GM12878 (cell line): ENCODE measurements around the gene PCBP1. TPM values are rescaled to one million over a fixed set of nuclear protein-coding genes. Genes with fewer than 3 reads are reported as not detected.

Experiments
- CREM ChIP-seq: IDR thresholded peaks from 2 replicates; pipeline ENCODE4 v1.6.1; 2014; ENCODE audit warnings: antibody characterized with exemption, low read depth
- HDGF ChIP-seq: fragments of 450-650 bp; IDR thresholded peaks from 2 replicates; pipeline ENCODE4 v1.6.1; 2016; ENCODE audit warnings: antibody characterized with exemption
- IKZF1 ChIP-seq: fragments of 450-650 bp; conservative IDR thresholded peaks from 2 replicates; pipeline ENCODE4 v1.6.1; 2017; ENCODE audit warnings: antibody characterized with exemption, mild to moderate bottlenecking
- RELA ChIP-seq: fragments of 450-650 bp; IDR thresholded peaks from 2 replicates; pipeline ENCODE4 v1.8.0; 2014; ENCODE audit warnings: borderline replicate concordance; ENCODE audit not compliant: partially characterized antibody
- RUNX3 ChIP-seq: IDR thresholded peaks from 2 replicates; pipeline ENCODE4 v1.6.1; 2012; ENCODE audit warnings: low read length, inconsistent platforms
- SREBF1 ChIP-seq: IDR thresholded peaks from 2 replicates; pipeline ENCODE4 v1.6.1; 2012; ENCODE audit warnings: mild to moderate bottlenecking, low read length
- SREBF2 ChIP-seq: IDR thresholded peaks from 2 replicates; pipeline ENCODE4 v1.6.1; 2012; ENCODE audit warnings: mild to moderate bottlenecking, low read length
- TBL1XR1 ChIP-seq: IDR thresholded peaks from 2 replicates; pipeline ENCODE4 v1.6.1; 2012; ENCODE audit warnings: low read depth, low read length, improper control_type of control experiment
- polyA plus RNA-seq, 11 experiments: library from polyadenylated mRNA; depleted of rRNA in 4 of 11; unstranded in 6 of 11; stranded (reverse) in 5 of 11; fragments of >200 nt; fragmentation: Nextera tagmentation in 4 of 11; fragmentation: Illumina TruSeq in 1 of 11; extraction: Ambion mirVana in 4 of 11; extraction: Trizol in 1 of 11; gene quantifications; 1 replicate in 1 of 11; 2 replicates in 10 of 11; pipeline versions ENCODE4 v1.2.1 to v1.2.3, GENCODE V29; 2011 to 2016; ENCODE audit warnings: inconsistent platforms in 2 of 11, missing spikeins in 2 of 11, low read depth in 1 of 11
- total RNA-seq, 4 experiments: library from RNA; depleted of rRNA in 3 of 4; stranded (reverse); fragments of >200 nt in 3 of 4; fragmentation: Illumina TruSeq in 1 of 4; extraction: Trizol in 1 of 4; gene quantifications; 2 replicates each; pipeline versions ENCODE4 v1.2.1 to v1.2.3, GENCODE V29; 2013 to 2021
- TF ChIP-seq, protein P1 (sequence below): fragments of 450-650 bp; IDR thresholded peaks from 2 replicates; pipeline ENCODE4 v1.6.1; 2017; ENCODE audit warnings: mild to moderate bottlenecking, moderate library complexity
- TF ChIP-seq, protein P2 (sequence below): fragments of 450-650 bp; IDR thresholded peaks from 2 replicates; pipeline ENCODE4 v1.6.1; 2017; ENCODE audit warnings: mild to moderate bottlenecking, moderate library complexity

PCBP1 gene
- total and polyA plus RNA-seq, 10 of the 15 experiments (the other 5 are each of a cell fraction or from before 2014, with no cell fraction given) = 24.4 to 494 (median 130) TPM

- TF ChIP-seq, protein P1, sequence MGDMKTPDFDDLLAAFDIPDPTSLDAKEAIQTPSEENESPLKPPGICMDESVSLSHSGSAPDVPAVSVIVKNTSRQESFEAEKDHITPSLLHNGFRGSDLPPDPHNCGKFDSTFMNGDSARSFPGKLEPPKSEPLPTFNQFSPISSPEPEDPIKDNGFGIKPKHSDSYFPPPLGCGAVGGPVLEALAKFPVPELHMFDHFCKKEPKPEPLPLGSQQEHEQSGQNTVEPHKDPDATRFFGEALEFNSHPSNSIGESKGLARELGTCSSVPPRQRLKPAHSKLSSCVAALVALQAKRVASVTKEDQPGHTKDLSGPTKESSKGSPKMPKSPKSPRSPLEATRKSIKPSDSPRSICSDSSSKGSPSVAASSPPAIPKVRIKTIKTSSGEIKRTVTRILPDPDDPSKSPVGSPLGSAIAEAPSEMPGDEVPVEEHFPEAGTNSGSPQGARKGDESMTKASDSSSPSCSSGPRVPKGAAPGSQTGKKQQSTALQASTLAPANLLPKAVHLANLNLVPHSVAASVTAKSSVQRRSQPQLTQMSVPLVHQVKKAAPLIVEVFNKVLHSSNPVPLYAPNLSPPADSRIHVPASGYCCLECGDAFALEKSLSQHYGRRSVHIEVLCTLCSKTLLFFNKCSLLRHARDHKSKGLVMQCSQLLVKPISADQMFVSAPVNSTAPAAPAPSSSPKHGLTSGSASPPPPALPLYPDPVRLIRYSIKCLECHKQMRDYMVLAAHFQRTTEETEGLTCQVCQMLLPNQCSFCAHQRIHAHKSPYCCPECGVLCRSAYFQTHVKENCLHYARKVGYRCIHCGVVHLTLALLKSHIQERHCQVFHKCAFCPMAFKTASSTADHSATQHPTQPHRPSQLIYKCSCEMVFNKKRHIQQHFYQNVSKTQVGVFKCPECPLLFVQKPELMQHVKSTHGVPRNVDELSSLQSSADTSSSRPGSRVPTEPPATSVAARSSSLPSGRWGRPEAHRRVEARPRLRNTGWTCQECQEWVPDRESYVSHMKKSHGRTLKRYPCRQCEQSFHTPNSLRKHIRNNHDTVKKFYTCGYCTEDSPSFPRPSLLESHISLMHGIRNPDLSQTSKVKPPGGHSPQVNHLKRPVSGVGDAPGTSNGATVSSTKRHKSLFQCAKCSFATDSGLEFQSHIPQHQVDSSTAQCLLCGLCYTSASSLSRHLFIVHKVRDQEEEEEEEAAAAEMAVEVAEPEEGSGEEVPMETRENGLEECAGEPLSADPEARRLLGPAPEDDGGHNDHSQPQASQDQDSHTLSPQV = no peak
- TF ChIP-seq RUNX3 (peak; percentile 16; the same call in 1 of the 2 replicates), TBL1XR1 (no peak), RELA (peak; percentile 38), SREBF1 (no peak), CREM (no peak), SREBF2 (no peak), HDGF (peak; percentile 57; the same call in 1 of the 2 replicates), IKZF1 (peak; percentile 91)
- TF ChIP-seq, protein P2, sequence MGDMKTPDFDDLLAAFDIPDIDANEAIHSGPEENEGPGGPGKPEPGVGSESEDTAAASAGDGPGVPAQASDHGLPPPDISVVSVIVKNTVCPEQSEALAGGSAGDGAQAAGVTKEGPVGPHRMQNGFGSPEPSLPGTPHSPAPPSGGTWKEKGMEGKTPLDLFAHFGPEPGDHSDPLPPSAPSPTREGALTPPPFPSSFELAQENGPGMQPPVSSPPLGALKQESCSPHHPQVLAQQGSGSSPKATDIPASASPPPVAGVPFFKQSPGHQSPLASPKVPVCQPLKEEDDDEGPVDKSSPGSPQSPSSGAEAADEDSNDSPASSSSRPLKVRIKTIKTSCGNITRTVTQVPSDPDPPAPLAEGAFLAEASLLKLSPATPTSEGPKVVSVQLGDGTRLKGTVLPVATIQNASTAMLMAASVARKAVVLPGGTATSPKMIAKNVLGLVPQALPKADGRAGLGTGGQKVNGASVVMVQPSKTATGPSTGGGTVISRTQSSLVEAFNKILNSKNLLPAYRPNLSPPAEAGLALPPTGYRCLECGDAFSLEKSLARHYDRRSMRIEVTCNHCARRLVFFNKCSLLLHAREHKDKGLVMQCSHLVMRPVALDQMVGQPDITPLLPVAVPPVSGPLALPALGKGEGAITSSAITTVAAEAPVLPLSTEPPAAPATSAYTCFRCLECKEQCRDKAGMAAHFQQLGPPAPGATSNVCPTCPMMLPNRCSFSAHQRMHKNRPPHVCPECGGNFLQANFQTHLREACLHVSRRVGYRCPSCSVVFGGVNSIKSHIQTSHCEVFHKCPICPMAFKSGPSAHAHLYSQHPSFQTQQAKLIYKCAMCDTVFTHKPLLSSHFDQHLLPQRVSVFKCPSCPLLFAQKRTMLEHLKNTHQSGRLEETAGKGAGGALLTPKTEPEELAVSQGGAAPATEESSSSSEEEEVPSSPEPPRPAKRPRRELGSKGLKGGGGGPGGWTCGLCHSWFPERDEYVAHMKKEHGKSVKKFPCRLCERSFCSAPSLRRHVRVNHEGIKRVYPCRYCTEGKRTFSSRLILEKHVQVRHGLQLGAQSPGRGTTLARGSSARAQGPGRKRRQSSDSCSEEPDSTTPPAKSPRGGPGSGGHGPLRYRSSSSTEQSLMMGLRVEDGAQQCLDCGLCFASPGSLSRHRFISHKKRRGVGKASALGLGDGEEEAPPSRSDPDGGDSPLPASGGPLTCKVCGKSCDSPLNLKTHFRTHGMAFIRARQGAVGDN = peak; percentile 53
Observed at GRCh38 chr2:70115646-70116442, 28.6 kb downstream of the PCBP1 start (continued).
